OCI-LY3 (cell line): ENCODE measurements around the gene CFAP77.

Source experiments
- H2AFZ ChIP-seq: fragments of 200-600, 300-600 bp; shearing (Covaris generic); 2 replicates; pipeline ENCODE4 v1.6.0; 2014; ENCODE audit warnings: antibody characterized with exemption, low read depth, low read length
- H3K27ac ChIP-seq: fragments of 200-600, 300-600 bp; sonication (generic); 2 replicates; pipeline ENCODE4 v1.5.1; 2014; ENCODE audit warnings: mild to moderate bottlenecking, low read length, moderate library complexity, mixed read lengths
- H3K27me3 ChIP-seq: fragments of 200-600, 300-600 bp; sonication (generic); 2 replicates; pipeline ENCODE4 v1.6.1; 2014; ENCODE audit warnings: low read depth, low read length, mixed read lengths
- H3K36me3 ChIP-seq: fragments of 200-600, 300-600 bp; sonication (generic); replicated peaks from 2 replicates; pipeline ENCODE3; 2014; ENCODE audit warnings: low read depth, low read length, mixed read lengths
- H3K4me1 ChIP-seq: fragments of 300-600, 200-600 bp; sonication (generic); 2 replicates; pipeline ENCODE4 v1.6.1; 2014; ENCODE audit warnings: low read length, mixed read lengths
- H3K4me2 ChIP-seq: fragments of 200-600, 300-600 bp; sonication (generic); 2 replicates; pipeline ENCODE4 v1.6.1; 2014; ENCODE audit warnings: low read length, mixed read lengths
- H3K4me3 ChIP-seq: fragments of 300-600, 200-600 bp; sonication (generic); 2 replicates; pipeline ENCODE4 v1.5.1; 2014; ENCODE audit warnings: antibody characterized with exemption, mild to moderate bottlenecking, low read length, moderate library complexity
- H3K79me2 ChIP-seq: fragments of 300-600, 200-600 bp; shearing (Covaris generic); 2 replicates; pipeline ENCODE4 v1.6.1; 2014; ENCODE audit warnings: mild to moderate bottlenecking, low read length, mixed read lengths
- H3K9ac ChIP-seq: fragments of 300-600, 200-600 bp; shearing (Covaris generic); 2 replicates; pipeline ENCODE4 v1.6.0; 2014; ENCODE audit warnings: mild to moderate bottlenecking, low read length, moderate library complexity
- H3K9me3 ChIP-seq: fragments of 200-600, 300-600 bp; shearing (Covaris generic); 2 replicates; pipeline ENCODE4 v1.6.1; 2014; ENCODE audit warnings: low read length, mixed read lengths; ENCODE audit not compliant: insufficient read depth
- H4K20me1 ChIP-seq: fragments of 200-600, 300-600 bp; sonication (generic); 2 replicates; pipeline ENCODE4 v1.6.1; 2016; ENCODE audit warnings: low read length, mixed read lengths; ENCODE audit not compliant: insufficient read depth
- EZH2phosphoT487 ChIP-seq: fragments of 200-600 bp; shearing (Covaris generic); IDR thresholded peaks from 2 replicates; pipeline ENCODE4 v1.6.1; 2018; ENCODE audit warnings: antibody characterized with exemption, mixed run types, low read depth
- TF ChIP-seq, protein P1 (sequence below): fragments of 200-600, 300-600 bp; sonication (generic); IDR thresholded peaks from 2 replicates; pipeline ENCODE4 v1.5.1; 2014; ENCODE audit warnings: antibody characterized with exemption, low read length, low read depth

Gene CFAP77

DNA sequence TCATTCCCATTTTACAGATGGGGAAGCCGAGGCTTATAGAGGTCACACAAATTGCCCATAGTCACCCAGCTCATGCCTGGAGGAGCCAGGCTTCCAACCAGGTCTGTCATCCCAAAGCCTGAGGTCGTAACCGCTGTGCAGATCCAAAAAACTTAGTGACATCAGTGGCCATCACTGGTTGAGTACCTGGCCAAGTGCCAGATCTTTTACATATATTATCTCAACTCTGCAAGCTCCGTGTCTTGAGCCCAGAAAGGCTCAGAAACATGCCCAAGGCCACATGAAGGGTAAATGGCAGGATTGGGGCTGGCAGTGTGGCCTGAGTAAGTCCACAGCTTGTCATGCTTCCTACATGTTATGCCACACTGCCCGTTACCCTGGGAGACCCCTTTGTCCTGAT is 13.5 kb downstream of the CFAP77 start:
- Histone ChIP-seq H3K4me1 (no peaks in the 10 kb centered on the region), H3K27me3 (peaks cover 35% of the 10 kb centered on the region), H3K27ac (no peak overlapping the region), H3K79me2 (no peaks in the 10 kb centered on the region), H2AFZ (no peak overlapping the region), H3K9ac (no peak overlapping the region), H4K20me1 (no peaks in the 10 kb centered on the region), H3K9me3 (no peaks in the 10 kb centered on the region), H3K4me3 (no peak overlapping the region), H3K4me2 (no peak overlapping the region), H3K36me3 (no peaks in the 10 kb centered on the region)
- TF ChIP-seq, protein P1, sequence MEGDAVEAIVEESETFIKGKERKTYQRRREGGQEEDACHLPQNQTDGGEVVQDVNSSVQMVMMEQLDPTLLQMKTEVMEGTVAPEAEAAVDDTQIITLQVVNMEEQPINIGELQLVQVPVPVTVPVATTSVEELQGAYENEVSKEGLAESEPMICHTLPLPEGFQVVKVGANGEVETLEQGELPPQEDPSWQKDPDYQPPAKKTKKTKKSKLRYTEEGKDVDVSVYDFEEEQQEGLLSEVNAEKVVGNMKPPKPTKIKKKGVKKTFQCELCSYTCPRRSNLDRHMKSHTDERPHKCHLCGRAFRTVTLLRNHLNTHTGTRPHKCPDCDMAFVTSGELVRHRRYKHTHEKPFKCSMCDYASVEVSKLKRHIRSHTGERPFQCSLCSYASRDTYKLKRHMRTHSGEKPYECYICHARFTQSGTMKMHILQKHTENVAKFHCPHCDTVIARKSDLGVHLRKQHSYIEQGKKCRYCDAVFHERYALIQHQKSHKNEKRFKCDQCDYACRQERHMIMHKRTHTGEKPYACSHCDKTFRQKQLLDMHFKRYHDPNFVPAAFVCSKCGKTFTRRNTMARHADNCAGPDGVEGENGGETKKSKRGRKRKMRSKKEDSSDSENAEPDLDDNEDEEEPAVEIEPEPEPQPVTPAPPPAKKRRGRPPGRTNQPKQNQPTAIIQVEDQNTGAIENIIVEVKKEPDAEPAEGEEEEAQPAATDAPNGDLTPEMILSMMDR, result no peak
- TF ChIP-seq EZH2phosphoT487, result no peak

DNA sequence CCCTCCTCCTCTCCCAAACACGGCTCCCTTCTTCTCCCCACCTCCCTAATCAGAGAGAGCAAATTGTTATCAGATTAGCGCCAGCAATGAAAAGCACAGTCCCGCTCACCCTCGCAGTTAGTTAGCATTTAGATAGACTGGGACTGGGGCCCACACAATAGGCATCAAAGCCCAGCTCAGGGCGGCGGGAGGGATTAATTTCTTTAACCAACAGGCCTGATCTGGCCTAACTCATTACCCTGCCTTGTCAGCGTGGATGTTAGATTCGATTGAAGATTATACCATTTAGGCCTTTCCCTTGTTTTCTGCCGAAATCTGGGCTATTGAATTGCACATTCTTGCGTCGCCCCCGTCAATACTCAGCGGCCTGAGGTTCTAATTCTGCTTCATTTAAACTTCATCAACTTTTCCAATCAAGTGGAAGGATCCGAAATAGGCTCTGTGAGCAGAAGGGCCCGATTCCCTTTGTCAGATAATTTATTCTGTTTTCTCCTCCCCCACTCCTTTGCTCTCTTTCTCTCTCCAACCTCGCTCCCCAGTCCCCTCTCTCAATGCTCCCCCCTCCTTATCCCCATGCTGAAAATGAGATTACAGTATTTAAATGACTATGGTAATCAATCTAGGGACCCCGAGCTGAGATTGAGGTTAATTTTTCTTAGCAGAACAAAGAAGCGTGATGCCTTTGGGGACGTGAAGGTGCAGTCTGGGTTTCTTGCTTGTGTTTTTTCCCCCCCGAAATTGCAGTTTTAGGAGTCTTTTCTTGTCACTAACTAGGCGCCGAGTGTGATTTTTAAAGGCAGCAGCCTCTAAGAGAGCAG is 15.1 kb downstream of the CFAP77 start:
- H3K4me2 ChIP-seq, result no peak overlapping the region
- H3K4me3 ChIP-seq, result no peak overlapping the region
- TF ChIP-seq, protein P1, result no peak
- TF ChIP-seq EZH2phosphoT487, result no peak
- no peaks in the 10 kb centered on the region for H4K20me1 ChIP-seq
- no peaks in the 10 kb centered on the region for H3K36me3 ChIP-seq
- H3K4me1 ChIP-seq, result no peaks in the 10 kb centered on the region
- H3K27ac ChIP-seq, result no peak overlapping the region
- no peaks in the 10 kb centered on the region for H3K79me2 ChIP-seq
- no peak overlapping the region for H3K9ac ChIP-seq
- H2AFZ ChIP-seq, result no peak overlapping the region
- H3K27me3 ChIP-seq, result peaks cover 27% of the 10 kb centered on the region
- H3K9me3 ChIP-seq, result no peaks in the 10 kb centered on the region

DNA sequence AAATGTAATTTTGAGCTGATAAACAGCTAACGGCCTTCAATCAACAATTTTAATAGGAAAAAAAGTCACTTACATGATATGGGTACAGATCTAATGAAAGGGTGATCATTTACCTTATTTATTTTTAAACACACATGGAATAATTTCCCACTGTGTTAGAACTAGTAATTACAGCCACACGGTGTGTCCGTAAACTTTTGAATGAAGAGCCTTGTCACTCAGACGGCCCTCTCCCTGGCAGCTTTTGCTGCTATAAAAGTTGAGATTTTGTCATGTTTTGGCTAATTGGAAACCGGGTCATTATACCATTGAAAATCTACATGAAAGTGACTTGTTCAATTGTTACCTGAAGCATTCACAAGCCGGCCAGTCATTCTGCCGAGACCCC is 15.7 kb downstream of the CFAP77 start:
- Histone ChIP-seq H2AFZ (no peak overlapping the region), H3K4me1 (no peaks in the 10 kb centered on the region), H3K9ac (no peak overlapping the region), H3K79me2 (no peaks in the 10 kb centered on the region), H4K20me1 (no peaks in the 10 kb centered on the region), H3K4me3 (no peak overlapping the region), H3K36me3 (no peaks in the 10 kb centered on the region), H3K9me3 (no peaks in the 10 kb centered on the region), H3K27ac (no peak overlapping the region), H3K27me3 (peaks cover 33% of the 10 kb centered on the region), H3K4me2 (no peak overlapping the region)
- no peak for TF ChIP-seq EZH2phosphoT487
- TF ChIP-seq, protein P1, result no peak

DNA sequence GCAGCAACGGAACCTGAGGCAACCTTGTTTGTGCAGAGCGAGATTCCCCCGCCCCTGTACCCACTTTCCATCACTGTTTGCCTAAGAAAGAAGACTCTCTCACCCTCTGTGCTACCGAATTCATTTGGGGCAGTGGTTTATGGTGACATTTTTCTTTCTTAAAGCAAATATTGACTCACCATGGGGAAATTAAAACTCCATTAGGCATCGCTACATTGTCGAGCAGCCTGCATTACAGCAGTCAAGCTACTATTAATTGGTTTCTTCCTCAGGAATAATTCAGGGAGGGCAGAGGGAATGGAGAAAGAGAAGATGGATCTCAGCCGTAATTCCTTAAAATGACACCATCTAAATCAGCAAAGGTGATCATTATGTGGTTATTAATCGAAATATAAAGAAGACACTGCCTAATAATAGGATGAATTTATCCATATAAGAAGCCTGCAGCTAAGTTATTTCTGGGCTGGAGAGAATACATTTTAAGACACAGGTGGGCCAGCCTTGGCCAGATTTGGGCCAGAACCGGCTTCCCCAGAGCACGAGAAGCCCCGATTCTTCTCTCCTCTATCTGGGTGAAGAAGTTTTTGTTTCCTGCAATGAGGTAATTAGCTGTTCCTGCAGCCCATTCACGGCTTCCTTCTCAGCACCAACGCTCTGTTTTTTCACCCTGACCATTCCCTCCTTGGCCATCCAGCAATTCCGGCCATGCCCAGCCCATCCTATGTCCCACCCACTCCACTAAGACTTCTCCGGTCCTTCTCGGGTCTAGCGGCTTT is 16.8 kb downstream of the CFAP77 start:
- Histone ChIP-seq H3K27me3 (peaks cover 44% of the 10 kb centered on the region), H3K4me3 (no peak overlapping the region), H4K20me1 (no peaks in the 10 kb centered on the region)

More for the DNA sequence above, 16.8 kb downstream of the CFAP77 start:
- Histone ChIP-seq H3K79me2 (no peaks in the 10 kb centered on the region), H3K36me3 (no peaks in the 10 kb centered on the region), H3K9ac (no peak overlapping the region), H2AFZ (no peak overlapping the region), H3K9me3 (no peaks in the 10 kb centered on the region), H3K27ac (no peak overlapping the region), H3K4me1 (no peaks in the 10 kb centered on the region), H3K4me2 (no peak overlapping the region)
- TF ChIP-seq, protein P1, result no peak
- TF ChIP-seq EZH2phosphoT487, result no peak
